ENCODE measurements around the gene AFP.

GRCh38 chr4:73437558-73437956 is 1.5 kb downstream of the AFP start:
- TF ChIP-seq CTCF (conservative IDR thresholded peaks at IDR 0.05; ENCODE audit: low read length) (no peak), EZH2phosphoT487 (IDR thresholded peaks at IDR 0.05; ENCODE audit: borderline replicate concordance, low read depth, low read length) (no peak)

All from OCI-LY7 (cell line).